ENCODE results near the gene ZNF341. TPM values are rescaled to one million over a fixed set of nuclear protein-coding genes. Genes with fewer than 3 reads are reported as not detected.

ZNF341 gene
- total RNA-seq, 1 donor from 2014 or later: 7.1 TPM

GRCh38 chr20:33709905-33710541, 21.8 kb upstream of the ZNF341 start:
- peak overlapping the region; percentile 14 for H3K4me3 Mint-ChIP-seq
- H3K9me3 Mint-ChIP-seq: no peaks in the 10 kb centered on the region
- H3K36me3 Mint-ChIP-seq (ENCODE audit: low read depth): peaks cover 39% of the 10 kb centered on the region
- DNase-seq: no peak
- H3K27me3 Mint-ChIP-seq: no peaks in the 10 kb centered on the region
- peak overlapping the region; percentile 74 for H3K27ac Mint-ChIP-seq
- H3K4me1 Mint-ChIP-seq: peaks cover 23% of the 10 kb centered on the region
- intact Hi-C loops (cut with micrococcal nuclease): loop anchor here (1.0 kb wide), 1 partner anchor 22 kb away; no protein-coding TSS in a partner anchor

- intact Hi-C loops (cut with micrococcal nuclease): no loop called here
- no peak for DNase-seq
- Mint-ChIP-seq H3K36me3 (ENCODE audit: low read depth) (peaks cover 39% of the 10 kb centered on the region), H3K27ac (peak overlapping the region; percentile 56), H3K4me1 (peaks cover 23% of the 10 kb centered on the region), H3K4me3 (peak overlapping the region; percentile 14), H3K9me3 (no peaks in the 10 kb centered on the region), H3K27me3 (no peaks in the 10 kb centered on the region)
Observed at GRCh38 chr20:33710681-33711445, 20.9 kb upstream of the ZNF341 start.

GRCh38 chr20:33711446-33711738, 20.4 kb upstream of the ZNF341 start:
- H3K4me1 Mint-ChIP-seq: peaks cover 23% of the 10 kb centered on the region
- no peaks in the 10 kb centered on the region for H3K9me3 Mint-ChIP-seq
- intact Hi-C loops (cut with micrococcal nuclease): no loop called here
- no peaks in the 10 kb centered on the region for H3K27me3 Mint-ChIP-seq
- H3K4me3 Mint-ChIP-seq: no peak overlapping the region
- H3K36me3 Mint-ChIP-seq (ENCODE audit: low read depth): peaks cover 39% of the 10 kb centered on the region
- DNase-seq: no peak
- H3K27ac Mint-ChIP-seq: no peak overlapping the region

- Mint-ChIP-seq H3K4me3 (no peak overlapping the region), H3K36me3 (ENCODE audit: low read depth) (peaks cover 34% of the 10 kb centered on the region), H3K27me3 (no peaks in the 10 kb centered on the region), H3K9me3 (no peaks in the 10 kb centered on the region), H3K4me1 (peaks cover 32% of the 10 kb centered on the region), H3K27ac (no peak overlapping the region)
- no peak for DNase-seq
- intact Hi-C loops (cut with micrococcal nuclease): no loop called here
Observed at GRCh38 chr20:33713865-33714367, 17.9 kb upstream of the ZNF341 start.

GRCh38 chr20:33716498-33716897, 15.3 kb upstream of the ZNF341 start:
- no peaks in the 10 kb centered on the region for H3K27me3 Mint-ChIP-seq
- H3K9me3 Mint-ChIP-seq: no peaks in the 10 kb centered on the region
- peaks cover 20% of the 10 kb centered on the region for H3K36me3 Mint-ChIP-seq (ENCODE audit: low read depth)
- no peak overlapping the region for H3K4me3 Mint-ChIP-seq
- H3K4me1 Mint-ChIP-seq: peaks cover 23% of the 10 kb centered on the region
- DNase-seq: no peak
- intact Hi-C loops (cut with micrococcal nuclease): no loop called here
- H3K27ac Mint-ChIP-seq: no peak overlapping the region

- H3K27me3 Mint-ChIP-seq: no peaks in the 10 kb centered on the region
- peak overlapping the region; percentile 79 for H3K4me3 Mint-ChIP-seq
- H3K27ac Mint-ChIP-seq: peak overlapping the region; percentile 83
- peaks cover 3% of the 10 kb centered on the region for H3K36me3 Mint-ChIP-seq (ENCODE audit: low read depth)
- peaks cover 23% of the 10 kb centered on the region for H3K4me1 Mint-ChIP-seq
- peak; percentile 60 for DNase-seq
- intact Hi-C loops (cut with micrococcal nuclease): no loop called here
- no peaks in the 10 kb centered on the region for H3K9me3 Mint-ChIP-seq
Observed at GRCh38 chr20:33719277-33719988, 12.4 kb upstream of the ZNF341 start.

- Mint-ChIP-seq H3K27me3 (no peaks in the 10 kb centered on the region), H3K27ac (peak within 1 kb of the TSS; percentile 83), H3K4me1 (peaks cover 23% of the 10 kb centered on the region), H3K4me3 (peak within 1 kb of the TSS; percentile 79), H3K36me3 (ENCODE audit: low read depth) (peaks cover 2% of the 10 kb centered on the region), H3K9me3 (no peaks in the 10 kb centered on the region)
- intact Hi-C loops (cut with micrococcal nuclease): loop anchor here (1.0 to 2.0 kb wide), 2 partner anchors 12 to 33 kb away; partner anchors contain the start of gene E2F1
- DNase-seq: peak; percentile 97
Observed at GRCh38 chr20:33719989-33720709, 11.6 kb upstream of the ZNF341 start, which contains the start of gene PXMP4. PXMP4 (minus strand) TSS chr20:33720310; CDS start chr20:33720207, 103 bp downstream.

GRCh38 chr20:33721391-33722140, 10.2 kb upstream of the ZNF341 start:
- H3K27ac Mint-ChIP-seq: no peak overlapping the region
- intact Hi-C loops (cut with micrococcal nuclease): loop anchor here (2.0 kb wide), 1 partner anchor 35 kb away; the partner anchor contains the start of gene E2F1
- no peak for DNase-seq
- no peaks in the 10 kb centered on the region for H3K27me3 Mint-ChIP-seq
- H3K9me3 Mint-ChIP-seq: no peaks in the 10 kb centered on the region
- no peak overlapping the region for H3K4me3 Mint-ChIP-seq
- peaks cover 2% of the 10 kb centered on the region for H3K36me3 Mint-ChIP-seq (ENCODE audit: low read depth)
- H3K4me1 Mint-ChIP-seq: peaks cover 23% of the 10 kb centered on the region

- H3K4me3 Mint-ChIP-seq: no peak overlapping the region
- no peak for DNase-seq
Observed at GRCh38 chr20:33724439-33725094, 7.2 kb upstream of the ZNF341 start.

GRCh38 chr20:33725607-33726264, 6.1 kb upstream of the ZNF341 start:
- H3K4me1 Mint-ChIP-seq: peaks cover 3% of the 10 kb centered on the region
- intact Hi-C loops (cut with micrococcal nuclease): no loop called here
- H3K9me3 Mint-ChIP-seq: no peaks in the 10 kb centered on the region
- H3K4me3 Mint-ChIP-seq: no peak overlapping the region
- H3K27ac Mint-ChIP-seq: no peak overlapping the region
- no peaks in the 10 kb centered on the region for H3K27me3 Mint-ChIP-seq
- no peak for DNase-seq
- H3K36me3 Mint-ChIP-seq (ENCODE audit: low read depth): no peaks in the 10 kb centered on the region

More at GRCh38 chr20:33724439-33725094, 7.2 kb upstream of the ZNF341 start:
- peaks cover 7% of the 10 kb centered on the region for H3K4me1 Mint-ChIP-seq
- H3K27me3 Mint-ChIP-seq: no peaks in the 10 kb centered on the region
- no peak overlapping the region for H3K27ac Mint-ChIP-seq
- intact Hi-C loops (cut with micrococcal nuclease): no loop called here
- no peaks in the 10 kb centered on the region for H3K36me3 Mint-ChIP-seq (ENCODE audit: low read depth)
- H3K9me3 Mint-ChIP-seq: no peaks in the 10 kb centered on the region

- Mint-ChIP-seq H3K27ac (no peak overlapping the region), H3K9me3 (no peaks in the 10 kb centered on the region), H3K27me3 (no peaks in the 10 kb centered on the region), H3K4me1 (peaks cover 8% of the 10 kb centered on the region), H3K4me3 (no peak overlapping the region), H3K36me3 (ENCODE audit: low read depth) (no peaks in the 10 kb centered on the region)
- no peak for DNase-seq
- intact Hi-C loops (cut with micrococcal nuclease): no loop called here
Observed at GRCh38 chr20:33727115-33727479, 4.7 kb upstream of the ZNF341 start.

GRCh38 chr20:33727806-33728205, 4.0 kb upstream of the ZNF341 start:
- intact Hi-C loops (cut with micrococcal nuclease): no loop called here
- H3K9me3 Mint-ChIP-seq: no peaks in the 10 kb centered on the region
- DNase-seq: no peak
- peaks cover 12% of the 10 kb centered on the region for H3K4me1 Mint-ChIP-seq
- no peaks in the 10 kb centered on the region for H3K36me3 Mint-ChIP-seq (ENCODE audit: low read depth)
- H3K27me3 Mint-ChIP-seq: no peaks in the 10 kb centered on the region
- H3K27ac Mint-ChIP-seq: no peak overlapping the region
- H3K4me3 Mint-ChIP-seq: no peak overlapping the region

Data from activated CD4-positive, alpha-beta T cell treated with anti-CD3 and anti-CD28 coated beads, Interleukin-2, amount 10 ng/mL, durations not matched to agents 24 days and 14 days (primary cell).